Left colon (tissue), 2 donors: ENCODE data around the gene OGFR. TPM values are rescaled to one million over a fixed set of nuclear protein-coding genes. Genes with fewer than 3 reads are reported as not detected.

Experiments used
- ATAC-seq: fragments of 200-7000 bp; cut with Tn5 transposase; one replicate; pipeline ENCODE4 v1.9.1; 2020; ENCODE audit warnings: mild to moderate bottlenecking, moderate library complexity
- DNase-seq, 2 donors: peaks; one replicate each; pipeline ENCODE4 v3.0.0-alpha.2; 2020
- intact Hi-C, 2 donors: fragments of 100-400 bp; cut with DNase I in 1 of 2; cut with micrococcal nuclease in 1 of 2; formaldehyde crosslinking; loops; one replicate each; pipeline versions ENCODE4 v1.11.2 to v1.14.0; 2022; cut with DNase I, micrococcal nuclease
- total RNA-seq, 2 donors: library from RNA; stranded (reverse); fragmentation: NEBNext Ultra II Directional; extraction: Animal tissue kit (Norgen Biotek cat#: 25700); gene quantifications; one replicate each; pipeline ENCODE4 v1.2.1, GENCODE V29; 2021
- donor health status: DM: no; HTN: no; CAD: no.
- donor health status: DM: yes; HTN: yes; CAD: no.

OGFR gene
- total RNA-seq, 2 donors from 2014 or later: 39.5 to 41.0 TPM

DNA sequence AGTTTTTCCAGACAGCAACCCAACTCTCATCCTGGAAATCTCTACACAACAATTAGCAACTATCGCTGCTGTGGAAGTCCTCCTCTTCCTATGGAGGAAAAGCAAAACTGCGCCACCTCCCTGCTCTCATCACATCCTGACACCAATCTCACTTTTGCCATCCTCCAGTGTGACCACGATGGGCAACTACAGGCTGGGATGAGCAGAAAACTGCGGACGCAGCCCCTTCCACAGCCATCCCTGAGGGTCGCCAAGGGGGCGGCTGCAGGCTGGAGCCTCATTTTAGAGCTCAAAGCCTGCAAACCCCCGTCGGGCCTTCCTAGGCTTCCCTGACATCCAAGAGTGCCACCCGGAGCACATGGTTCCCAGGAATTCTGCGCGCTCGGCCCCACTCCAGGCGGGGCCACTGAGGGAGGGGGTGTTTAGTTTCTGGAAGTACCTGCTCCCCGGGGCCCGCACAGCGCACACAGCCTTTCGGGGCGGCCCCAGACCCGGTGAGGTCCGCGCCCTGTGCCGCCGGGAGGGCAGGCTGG lies 55.8 kb downstream of the OGFR start:
- intact Hi-C loops: no loop called here
- no peak for DNase-seq
- no peak for ATAC-seq

DNA sequence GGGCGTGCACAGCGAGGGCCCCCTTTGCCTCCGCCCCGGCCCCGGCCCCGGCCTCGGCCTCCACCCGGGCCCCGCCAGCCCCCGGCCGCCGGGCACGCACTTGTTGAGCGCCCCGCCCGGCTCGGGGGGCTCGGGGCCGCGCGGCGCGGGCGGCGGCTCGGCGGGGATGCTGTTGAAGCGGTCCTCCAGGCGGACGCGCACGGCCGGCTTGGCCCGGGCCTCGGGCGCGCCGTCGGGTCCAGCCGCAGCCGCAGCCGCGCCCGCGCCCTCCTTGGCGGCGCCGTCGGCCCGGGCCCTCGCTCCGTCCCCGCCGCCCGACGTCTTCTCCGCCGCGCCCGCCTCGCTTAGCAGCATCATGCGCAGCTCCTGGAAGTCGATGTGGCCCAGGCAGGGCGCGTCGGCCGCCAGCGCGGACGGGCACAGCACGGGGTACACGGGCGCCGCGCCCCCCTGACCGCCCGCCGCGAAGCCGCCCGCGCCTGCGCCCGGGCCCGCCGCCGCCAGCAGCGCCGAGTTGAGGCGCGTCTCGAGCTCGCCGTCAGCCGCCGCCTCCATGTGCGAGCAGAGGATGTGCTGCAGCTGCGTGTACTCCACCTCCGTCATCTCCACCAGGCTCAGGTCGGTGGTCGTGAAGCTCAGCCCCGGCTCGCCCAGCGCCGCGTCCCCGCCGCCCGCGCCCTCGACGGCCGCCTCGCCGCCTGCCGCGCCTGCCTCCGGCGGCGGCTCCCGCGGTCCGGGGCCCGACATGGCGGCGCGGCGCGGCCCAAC lies 56.5 kb downstream of the OGFR start:
- ATAC-seq (peak; percentile 11), DNase-seq (peak in 1 of 2 donors; percentile 32)
- intact Hi-C loops: no loop called here

DNA sequence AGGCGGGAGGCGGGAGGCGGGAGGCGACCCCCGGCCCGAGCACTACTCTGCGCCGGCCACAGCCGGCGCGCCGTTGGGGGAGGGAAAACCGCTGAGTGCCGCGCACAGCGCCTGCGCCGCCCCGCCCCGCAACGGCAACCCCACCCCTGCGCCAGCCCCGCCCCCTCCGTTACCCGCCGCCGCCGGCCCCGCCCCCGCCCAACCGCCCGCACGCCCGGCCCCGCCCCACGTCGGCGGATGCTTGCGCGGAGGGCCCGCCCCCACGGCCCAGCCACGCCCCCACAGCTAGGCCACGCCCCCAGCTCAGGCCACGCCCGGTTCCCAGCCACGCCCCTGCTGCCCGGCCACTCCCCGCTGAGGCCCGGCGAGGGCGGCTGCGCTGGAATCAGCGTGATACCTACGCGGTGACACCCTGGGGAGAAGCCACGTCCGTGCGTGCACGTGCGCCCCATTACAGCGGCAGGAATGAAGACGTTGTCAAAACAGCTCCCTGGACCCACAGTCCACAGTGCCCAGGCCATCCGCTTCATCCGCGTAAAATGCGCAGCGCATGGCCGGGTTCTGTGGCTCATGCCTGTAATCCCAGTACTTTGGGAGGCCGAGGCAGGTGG lies 57.2 kb downstream of the OGFR start, which contains the start of gene TCFL5:
TSS of gene TCFL5 (minus strand) at position 97 of the 611 bp plus-strand sequence. CDS start 152 bp downstream, outside the sequence.
- peak; percentile 88 to 89 for DNase-seq
- peak; percentile 97 for ATAC-seq
- intact Hi-C loops: no loop called here

Other genes with a start within 250 kb of the OGFR start
- gene SLCO4A1, start 162.3 kb upstream of the OGFR start, total RNA-seq: 10 to 100 TPM; 15.0 to 22.2 TPM
- 1 to 10 TPM in 1 of 2 donors, not detected in 1; 2.3 TPM for gene NTSR1, start 96.0 kb upstream of the OGFR start, total RNA-seq
- gene MRGBP, start 8.4 kb upstream of the OGFR start, total RNA-seq: 10 to 100 TPM in 1 of 2 donors, 1 to 10 TPM in 1; 8.1 to 10.6 TPM
- 1 to 10 TPM; 2.3 to 2.8 TPM for gene COL9A3, start 12.2 kb downstream of the OGFR start, total RNA-seq
- 1 to 10 TPM; 5.9 to 6.5 TPM for gene TCFL5, start 57.0 kb downstream of the OGFR start, total RNA-seq
- 10 to 100 TPM; 50.5 to 55.3 TPM for gene DIDO1, start 121.7 kb downstream of the OGFR start, total RNA-seq
- 10 to 100 TPM; 30.7 to 37.7 TPM for gene GID8, start 133.3 kb downstream of the OGFR start, total RNA-seq
- gene SLC17A9, start 147.9 kb downstream of the OGFR start, total RNA-seq: 10 to 100 TPM; 17.7 to 28.1 TPM
- not detected for gene BHLHE23, start 202.1 kb downstream of the OGFR start, total RNA-seq